H1 (cell line): ENCODE measurements around the gene HNF4A. TPM values are rescaled to one million over a fixed set of nuclear protein-coding genes. Genes with fewer than 3 reads are reported as not detected.

Experiments used
- CTCF ChIA-PET: fragments of 300-600 bp; sonication (Branson Sonifier 250); formaldehyde crosslinking; loops from one replicate; lab custom pipeline; 2021; ENCODE audit not compliant: partially characterized antibody; lab: Charles Lee
- POLR2A ChIA-PET: fragments of 300-600 bp; sonication (Branson Sonifier 250); formaldehyde crosslinking; loops from one replicate; lab custom pipeline; 2021; ENCODE audit warnings: inconsistent platforms; ENCODE audit not compliant: partially characterized antibody; lab: Charles Lee
- DNase-seq, 2 experiments: peaks; one replicate each; pipeline versions ENCODE4 v3.0.0 to v3.0.0-alpha.2; 2010 to 2022; ENCODE audit warnings: low spot score in 2 of 2, low read depth in 1 of 2, mixed read lengths in 1 of 2
- FAIRE-seq: peaks from 2 replicates; lab custom pipeline; 2011; peaks lifted over from hg19 to GRCh38; lab: Jason Lieb, UNC
- H2AFZ ChIP-seq: 2 replicates; pipeline ENCODE4 v1.8.1; 2012; ENCODE audit warnings: low read length, inconsistent platforms
- H2AK5ac ChIP-seq: 2 replicates; pipeline ENCODE4 v1.6.1; 2013; ENCODE audit warnings: low read depth, low read length
- H2BK120ac ChIP-seq: replicated peaks from 2 replicates; pipeline ENCODE3; 2013; ENCODE audit warnings: low read depth, low read length, inconsistent platforms
- H2BK12ac ChIP-seq: 2 replicates; pipeline ENCODE4 v1.6.1; 2013; ENCODE audit warnings: low read depth, low read length
- H2BK15ac ChIP-seq: 2 replicates; pipeline ENCODE4 v1.6.1; 2013; ENCODE audit warnings: low read length
- H2BK20ac ChIP-seq: 2 replicates; pipeline ENCODE4 v1.6.1; 2013; ENCODE audit warnings: low read length
- H2BK5ac ChIP-seq: 2 replicates; pipeline ENCODE4 v1.6.1; 2013; ENCODE audit warnings: low read depth, low read length
- H3K14ac ChIP-seq: 2 replicates; pipeline ENCODE4 v1.6.1; 2013; ENCODE audit warnings: inconsistent platforms; ENCODE audit not compliant: insufficient read length
- H3K18ac ChIP-seq: 2 replicates; pipeline ENCODE4 v1.6.1; 2013; ENCODE audit warnings: low read length; ENCODE audit errors: extremely low read depth
- H3K23ac ChIP-seq: 2 replicates; pipeline ENCODE4 v1.6.1; 2013; ENCODE audit warnings: inconsistent platforms; ENCODE audit not compliant: insufficient read length
- H3K23me2 ChIP-seq: 2 replicates; pipeline ENCODE4 v1.6.1; 2013; ENCODE audit warnings: low read depth, low read length
- H3K27ac ChIP-seq: 2 replicates; pipeline ENCODE4 v1.6.1; 2011; ENCODE audit warnings: low read depth, low read length, inconsistent platforms
- H3K27me3 ChIP-seq, 4 experiments: replicated peaks in 1 of 4; 1 replicate in 1 of 4; 2 replicates in 3 of 4; pipeline versions ENCODE4 v1.6.1 to v1.8.1; 2011 to 2013; ENCODE audit warnings: low read length in 3 of 4, mild to moderate bottlenecking in 3 of 4, inconsistent platforms in 2 of 4, mixed read lengths in 2 of 4, moderate library complexity in 1 of 4; ENCODE audit not compliant: control insufficient read depth in 3 of 4, insufficient read depth in 3 of 4; ENCODE audit errors: extremely low read depth in 1 of 4
- H3K36me3 ChIP-seq, 4 experiments: 2 replicates each; pipeline versions ENCODE4 v1.6.1 to v1.8.1; 2011 to 2013; ENCODE audit warnings: mild to moderate bottlenecking in 4 of 4, low read length in 3 of 4, moderate library complexity in 2 of 4, control low read depth in 1 of 4, inconsistent platforms in 1 of 4; ENCODE audit not compliant: insufficient read depth in 4 of 4, control insufficient read depth in 2 of 4
- H3K4ac ChIP-seq: replicated peaks from 2 replicates; pipeline ENCODE3; 2013; ENCODE audit warnings: low read length, low read depth, mixed read lengths, inconsistent platforms; ENCODE audit not compliant: insufficient read length
- H3K4me1 ChIP-seq, 4 experiments: replicated peaks in 1 of 4; 1 replicate in 1 of 4; 2 replicates in 3 of 4; pipeline versions ENCODE4 v1.6.1 to v1.8.1; 2011 to 2013; ENCODE audit warnings: low read length in 3 of 4, inconsistent platforms in 2 of 4, mixed read lengths in 1 of 4; ENCODE audit not compliant: insufficient read depth in 4 of 4, control insufficient read depth in 3 of 4
- H3K4me2 ChIP-seq, 2 experiments: 2 replicates each; pipeline versions ENCODE4 v1.6.1 to v1.8.1; 2011 to 2013; ENCODE audit warnings: low read depth in 2 of 2, low read length in 2 of 2, control low read depth in 1 of 2, inconsistent platforms in 1 of 2, mild to moderate bottlenecking in 1 of 2; ENCODE audit not compliant: insufficient read depth in 1 of 2
- H3K4me3 ChIP-seq, 4 experiments: fragments of 200-600, 300-600 bp in 1 of 4; sonication (generic), shearing (Covaris generic), sonication (Bioruptor Twin) in 1 of 4; 2 replicates each; pipeline versions ENCODE4 v1.5.1 to v1.8.1; 2011 to 2016; ENCODE audit warnings: low read length in 4 of 4, low read depth in 3 of 4, control low read depth in 2 of 4, inconsistent platforms in 2 of 4, mild to moderate bottlenecking in 2 of 4, mixed read lengths in 1 of 4, moderate library complexity in 1 of 4; ENCODE audit not compliant: insufficient read depth in 2 of 4; ENCODE audit errors: extremely low read depth in 1 of 4
- H3K56ac ChIP-seq: replicated peaks from 2 replicates; pipeline ENCODE3; 2013; ENCODE audit warnings: low read depth, mild to moderate bottlenecking, mixed read lengths, low read length, inconsistent platforms; ENCODE audit not compliant: insufficient read length
- H3K79me1 ChIP-seq: 2 replicates; pipeline ENCODE4 v1.6.1; 2013; ENCODE audit warnings: low read depth, low read length, control low read depth
- H3K79me2 ChIP-seq, 2 experiments: 2 replicates each; pipeline versions ENCODE4 v1.6.1 to v1.8.1; 2012 to 2013; ENCODE audit warnings: low read length in 2 of 2, mild to moderate bottlenecking in 2 of 2, inconsistent platforms in 1 of 2; ENCODE audit not compliant: insufficient read depth in 2 of 2, control insufficient read depth in 1 of 2
- H3K9ac ChIP-seq, 4 experiments: replicated peaks in 1 of 4; 1 replicate in 1 of 4; 2 replicates in 3 of 4; pipeline versions ENCODE4 v1.6.1 to v1.8.1; 2011 to 2013; ENCODE audit warnings: low read depth in 3 of 4, low read length in 3 of 4, control low read depth in 2 of 4, mild to moderate bottlenecking in 2 of 4, moderate library complexity in 2 of 4, inconsistent platforms in 1 of 4; ENCODE audit errors: extremely low read depth in 1 of 4
- H3K9me3 ChIP-seq, 2 experiments: 2 replicates each; pipeline versions ENCODE4 v1.6.1 to v1.8.1; 2012 to 2013; ENCODE audit warnings: mild to moderate bottlenecking in 2 of 2, moderate library complexity in 2 of 2, control low read depth in 1 of 2, inconsistent platforms in 1 of 2, low read depth in 1 of 2, low read length in 1 of 2, mixed read lengths in 1 of 2; ENCODE audit not compliant: insufficient read depth in 2 of 2
- H4K20me1 ChIP-seq, 2 experiments: replicated peaks in 1 of 2; 2 replicates each; pipeline versions ENCODE3 to v1.8.1; 2011 to 2013; ENCODE audit warnings: inconsistent platforms in 2 of 2, low read length in 2 of 2, mild to moderate bottlenecking in 1 of 2; ENCODE audit not compliant: insufficient read depth in 2 of 2, control insufficient read depth in 1 of 2
- H4K5ac ChIP-seq: 2 replicates; pipeline ENCODE4 v1.6.1; 2013; ENCODE audit warnings: low read length, low read depth, mixed read lengths, inconsistent platforms; ENCODE audit not compliant: insufficient read length
- H4K8ac ChIP-seq: 2 replicates; pipeline ENCODE4 v1.8.0; 2013; ENCODE audit warnings: mild to moderate bottlenecking, moderate library complexity, low read length, inconsistent platforms; ENCODE audit not compliant: insufficient read depth; ENCODE audit errors: extremely low read depth
- H4K91ac ChIP-seq: replicated peaks from 2 replicates; pipeline ENCODE3; 2013; ENCODE audit warnings: low read length, mixed read lengths, inconsistent platforms; ENCODE audit not compliant: insufficient read length
- CHD1 ChIP-seq: IDR thresholded peaks from 2 replicates; pipeline ENCODE4 v1.6.1; 2012; ENCODE audit warnings: low read depth, low read length, improper control_type of control experiment
- EGR1 ChIP-seq: IDR thresholded peaks from 2 replicates; pipeline ENCODE4 v1.6.1; 2011; ENCODE audit warnings: low read depth, low read length, borderline replicate concordance
- RNF2 ChIP-seq: fragments of 200-900, 300-1000 bp; sonication (generic); IDR thresholded peaks from 2 replicates; pipeline ENCODE4 v1.7.1; 2016; ENCODE audit warnings: borderline replicate concordance, low read depth, mild to moderate bottlenecking, antibody characterized with exemption, low read length; ENCODE audit not compliant: poor library complexity, severe bottlenecking; ENCODE audit errors: missing control alignments
- ZNF274 ChIP-seq: IDR thresholded peaks from 2 replicates; pipeline ENCODE4 v1.7.0; 2012; ENCODE audit warnings: low read length, borderline replicate concordance; ENCODE audit errors: extremely low read depth
- WGBS, 2 experiments: shearing (Covaris generic) in 1 of 2; methylation state at CpG; one replicate each; pipeline versions ENCODE4 v1.1.6 to v1.1.7; 2013 to 2015; ENCODE audit warnings: low lambda C conversion rate in 2 of 2, mixed read lengths in 2 of 2, inconsistent platforms in 1 of 2, low coverage in 1 of 2, missing lambda C conversion rate in 1 of 2; ENCODE audit not compliant: insufficient replicate concordance in 2 of 2, insufficient coverage in 1 of 2, insufficient read length in 1 of 2; ENCODE audit errors: extremely low coverage in 1 of 2, missing lambda C conversion rate in 1 of 2; 5-methylcytosine and 5-hydroxymethylcytosine counted together
- polyA plus RNA-seq, 7 experiments: library from polyadenylated mRNA; depleted of rRNA in 3 of 7; stranded (reverse) in 5 of 7; unstranded in 2 of 7; fragments of >200 nt in 5 of 7; fragments of 200-250 nt in 2 of 7; gene quantifications; 1 replicate in 5 of 7; 2 replicates in 1 of 7; 4 replicates in 1 of 7; pipeline versions ENCODE4 v1.2.1 to v1.2.3, GENCODE V29; 2011 to 2013; ENCODE audit warnings: missing spikeins in 2 of 7, mixed read lengths in 2 of 7
- total RNA-seq: library from RNA; stranded (reverse); fragmentation: NEBNext Ultra II Directional; extraction: Animal tissue kit (Norgen Biotek cat#: 25700); gene quantifications from 2 replicates; pipeline ENCODE4 v1.2.1, GENCODE V29; 2021
- TF ChIP-seq, protein P1 (sequence below): IDR thresholded peaks from 2 replicates; pipeline ENCODE4 v1.6.1; 2012; ENCODE audit warnings: low read length, inconsistent platforms
- TF ChIP-seq, protein P2 (sequence below): IDR thresholded peaks from 2 replicates; pipeline ENCODE4 v1.6.1; 2011; ENCODE audit warnings: low read depth, mild to moderate bottlenecking, low read length; ENCODE audit not compliant: insufficient read depth

The HNF4A gene
- total and polyA plus RNA-seq, 2 of the 8 experiments (the other 6 are each of a cell fraction or from before 2014, with no cell fraction given): 0.03 TPM; not detected in 1

DNA sequence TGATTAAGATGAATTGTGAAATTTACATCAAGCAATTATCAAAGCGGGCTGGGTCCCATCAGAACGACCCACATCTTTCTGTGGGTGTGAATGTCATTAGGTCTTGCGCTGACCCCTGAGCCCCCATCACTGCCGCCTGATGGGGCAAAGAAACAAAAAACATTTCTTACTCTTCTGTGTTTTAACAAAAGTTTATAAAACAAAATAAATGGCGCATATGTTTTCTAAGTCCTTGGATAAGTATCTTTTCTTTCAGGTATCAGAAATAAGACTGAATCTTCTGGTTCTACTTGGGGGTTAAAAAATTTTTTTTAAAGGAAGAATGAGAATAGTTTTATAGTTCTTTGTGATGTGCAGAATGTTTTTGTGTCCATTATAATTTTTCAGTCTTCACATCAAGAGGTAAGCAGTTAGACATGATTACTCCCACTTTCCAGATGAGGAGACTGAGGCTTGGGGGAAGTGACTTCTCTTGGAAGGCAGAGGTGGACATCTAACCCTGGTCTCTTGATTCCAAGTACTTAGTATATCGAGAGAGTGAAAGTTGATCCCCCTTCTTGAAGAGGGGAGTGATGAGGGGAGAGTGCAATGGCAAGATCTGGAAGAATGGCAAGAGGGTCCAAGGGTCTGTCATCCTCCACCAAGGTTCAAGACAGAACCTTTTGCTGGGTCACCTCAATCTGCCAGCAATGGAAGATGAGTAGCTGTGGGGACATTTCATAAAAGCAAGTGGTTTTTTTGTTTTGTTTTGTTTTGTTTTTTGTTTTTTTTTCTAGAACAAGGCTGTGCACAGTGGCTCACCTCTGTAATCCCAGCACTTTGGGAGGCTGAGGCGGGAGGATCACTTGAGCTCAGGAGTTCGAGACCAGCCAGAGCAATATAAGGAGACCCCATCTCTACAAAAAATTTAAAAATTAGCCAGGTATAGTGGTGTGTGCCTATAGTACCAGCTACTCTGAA lies 77.4 kb downstream of the HNF4A start:
- no peaks in the 10 kb centered on the region for H3K36me3 ChIP-seq
- H4K91ac ChIP-seq: no peak overlapping the region
- no peak overlapping the region for H4K8ac ChIP-seq
- no peak for TF ChIP-seq RNF2
- TF ChIP-seq, protein P1, sequence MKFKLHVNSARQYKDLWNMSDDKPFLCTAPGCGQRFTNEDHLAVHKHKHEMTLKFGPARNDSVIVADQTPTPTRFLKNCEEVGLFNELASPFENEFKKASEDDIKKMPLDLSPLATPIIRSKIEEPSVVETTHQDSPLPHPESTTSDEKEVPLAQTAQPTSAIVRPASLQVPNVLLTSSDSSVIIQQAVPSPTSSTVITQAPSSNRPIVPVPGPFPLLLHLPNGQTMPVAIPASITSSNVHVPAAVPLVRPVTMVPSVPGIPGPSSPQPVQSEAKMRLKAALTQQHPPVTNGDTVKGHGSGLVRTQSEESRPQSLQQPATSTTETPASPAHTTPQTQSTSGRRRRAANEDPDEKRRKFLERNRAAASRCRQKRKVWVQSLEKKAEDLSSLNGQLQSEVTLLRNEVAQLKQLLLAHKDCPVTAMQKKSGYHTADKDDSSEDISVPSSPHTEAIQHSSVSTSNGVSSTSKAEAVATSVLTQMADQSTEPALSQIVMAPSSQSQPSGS: no peak
- TF ChIP-seq EGR1: no peak
- no peak for TF ChIP-seq CHD1
- TF ChIP-seq ZNF274: no peak
- TF ChIP-seq, protein P2, sequence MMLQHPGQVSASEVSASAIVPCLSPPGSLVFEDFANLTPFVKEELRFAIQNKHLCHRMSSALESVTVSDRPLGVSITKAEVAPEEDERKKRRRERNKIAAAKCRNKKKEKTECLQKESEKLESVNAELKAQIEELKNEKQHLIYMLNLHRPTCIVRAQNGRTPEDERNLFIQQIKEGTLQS: no peak
- 93% methylated on average over 8 of the region's 8 CpGs; no CpG with 5 or more reads in 1 of the 2 experiments for WGBS, 2 experiments
- H2AK5ac ChIP-seq: no peak overlapping the region
- H2BK120ac ChIP-seq: no peak overlapping the region
- no peaks in the 10 kb centered on the region for H3K79me2 ChIP-seq
- no peak overlapping the region for H2AFZ ChIP-seq
- H2BK5ac ChIP-seq: no peak overlapping the region
- FAIRE-seq (no peak), DNase-seq (no peak)
- H3K79me1 ChIP-seq: no peaks in the 10 kb centered on the region
- no peak overlapping the region for H3K4ac ChIP-seq
- no peak overlapping the region for H3K4me3 ChIP-seq
- no peaks in the 10 kb centered on the region for H3K4me1 ChIP-seq
- no peak overlapping the region for H4K5ac ChIP-seq
- H3K9ac ChIP-seq: no peak overlapping the region
- H3K23ac ChIP-seq: no peak overlapping the region
- POLR2A ChIA-PET: no interaction called here
- H3K18ac ChIP-seq: no peak overlapping the region
- no peak overlapping the region for H2BK12ac ChIP-seq
- H3K27me3 ChIP-seq: no peaks in the 10 kb centered on the region
- H2BK20ac ChIP-seq: no peak overlapping the region
- H4K20me1 ChIP-seq: no peaks in the 10 kb centered on the region
- H3K23me2 ChIP-seq: no peaks in the 10 kb centered on the region
- CTCF ChIA-PET: interaction anchor here (0.5 to 3.0 kb wide), 6 partner anchors 17 to 178 kb away, joined by 3 to 15 read pairs (median 3); no protein-coding TSS in a partner anchor
- H3K9me3 ChIP-seq: no peaks in the 10 kb centered on the region
- no peak overlapping the region for H3K14ac ChIP-seq
- no peak overlapping the region for H2BK15ac ChIP-seq
- H3K4me2 ChIP-seq: no peak overlapping the region
- H3K27ac ChIP-seq: no peak overlapping the region
- no peak overlapping the region for H3K56ac ChIP-seq
